Right atrium auricular region (tissue), 2 donors: ENCODE results near the gene CRIM1. TPM values are rescaled to one million over a fixed set of nuclear protein-coding genes. Genes with fewer than 3 reads are reported as not detected.

Experiments used
- DNase-seq: peaks from one replicate; pipeline ENCODE4 v3.0.0-alpha.2; 2019; ENCODE audit warnings: low spot score
- H3K27ac ChIP-seq, 2 donors: fragments of 200-600 bp; sonication (generic); 1 replicate in 1 of 2; 2 replicates in 1 of 2; pipeline ENCODE4 v1.5.1; 2016 to 2019
- H3K27me3 ChIP-seq, 2 donors: fragments of 200-600 bp; sonication (generic); one replicate each; pipeline versions ENCODE4 v1.5.1 to v1.6.0; 2017 to 2019
- H3K36me3 ChIP-seq: fragments of 200-600 bp; sonication (generic); one replicate; pipeline ENCODE4 v1.5.1; 2016
- H3K4me1 ChIP-seq, 2 donors: fragments of 200-600 bp; sonication (generic); one replicate each; pipeline versions ENCODE4 v1.5.1 to v1.6.0; 2017 to 2019
- H3K4me3 ChIP-seq, 2 donors: fragments of 200-600 bp; sonication (generic); 1 replicate in 1 of 2; 2 replicates in 1 of 2; pipeline ENCODE4 v1.5.1; 2017 to 2019; ENCODE audit warnings: mild to moderate bottlenecking in 1 of 2, moderate library complexity in 1 of 2
- H3K9me3 ChIP-seq, 2 donors: fragments of 200-600 bp; sonication (generic); one replicate each; pipeline ENCODE4 v1.5.1; 2019
- CTCF ChIP-seq, 2 donors: fragments of 200-600 bp; sonication (generic); IDR thresholded peaks; one replicate each; pipeline ENCODE4 v1.5.1; 2019; ENCODE audit warnings: antibody characterized with exemption in 2 of 2
- total RNA-seq, 2 donors: library from RNA; depleted of rRNA; stranded (reverse); fragments of >200 nt; gene quantifications; one replicate each; pipeline ENCODE4 v1.1.0, GENCODE V29; 2016

The CRIM1 gene
- total RNA-seq, 2 donors from 2014 or later = 49.1 to 71.3 TPM

GRCh38 chr2:36383726-36384125, 28.1 kb downstream of the CRIM1 start:
- no peak overlapping the region for H3K27ac ChIP-seq
- no peak overlapping the region for H3K4me3 ChIP-seq
- no peak for DNase-seq
- H3K36me3 ChIP-seq = peaks cover 4% of the 10 kb centered on the region
- TF ChIP-seq CTCF (IDR thresholded peaks at IDR 0.05) = no peak
- H3K27me3 ChIP-seq = no peaks in the 10 kb centered on the region
- H3K9me3 ChIP-seq = no peaks in the 10 kb centered on the region
- peaks cover 0 to 21% of the 10 kb centered on the region in 2 donors for H3K4me1 ChIP-seq

GRCh38 chr2:36384454-36384853, 28.9 kb downstream of the CRIM1 start:
- no peak for TF ChIP-seq CTCF (IDR thresholded peaks at IDR 0.05)
- peaks cover 0 to 28% of the 10 kb centered on the region in 2 donors for H3K4me1 ChIP-seq
- DNase-seq = no peak

GRCh38 chr2:36385603-36386002, 30.0 kb downstream of the CRIM1 start:
- Histone ChIP-seq H3K9me3 (no peaks in the 10 kb centered on the region), H3K4me3 (no peak overlapping the region), H3K27me3 (no peaks in the 10 kb centered on the region), H3K4me1 (peaks cover 0 to 29% of the 10 kb centered on the region in 2 donors), H3K27ac (no peak overlapping the region), H3K36me3 (no peaks in the 10 kb centered on the region)
- TF ChIP-seq CTCF (IDR thresholded peaks at IDR 0.05) = no peak
- DNase-seq = no peak

More at GRCh38 chr2:36384454-36384853, 28.9 kb downstream of the CRIM1 start:
- no peak overlapping the region for H3K4me3 ChIP-seq
- H3K27ac ChIP-seq = no peak overlapping the region
- H3K9me3 ChIP-seq = no peaks in the 10 kb centered on the region
- no peaks in the 10 kb centered on the region for H3K27me3 ChIP-seq
- H3K36me3 ChIP-seq = peaks cover 4% of the 10 kb centered on the region

- DNase-seq = no peak
- H3K27me3 ChIP-seq = no peaks in the 10 kb centered on the region
- no peak for TF ChIP-seq CTCF (IDR thresholded peaks at IDR 0.05)
- H3K4me1 ChIP-seq = peaks cover 0 to 18% of the 10 kb centered on the region in 2 donors
- H3K36me3 ChIP-seq = no peaks in the 10 kb centered on the region
- H3K9me3 ChIP-seq = no peaks in the 10 kb centered on the region
- no peak overlapping the region for H3K4me3 ChIP-seq
- no peak overlapping the region for H3K27ac ChIP-seq
Observed at GRCh38 chr2:36387258-36387916, 31.8 kb downstream of the CRIM1 start.

- Histone ChIP-seq H3K36me3 (no peaks in the 10 kb centered on the region), H3K27me3 (no peaks in the 10 kb centered on the region), H3K9me3 (no peaks in the 10 kb centered on the region), H3K4me3 (no peak overlapping the region), H3K4me1 (peaks cover 0 to 18% of the 10 kb centered on the region in 2 donors), H3K27ac (peak overlapping the region in 1 of 2 donors; percentile 0)
- no peak for DNase-seq
- no peak for TF ChIP-seq CTCF (IDR thresholded peaks at IDR 0.05)
Observed at GRCh38 chr2:36388472-36388871, 32.9 kb downstream of the CRIM1 start.

GRCh38 chr2:36389091-36389564, 33.5 kb downstream of the CRIM1 start:
- Histone ChIP-seq H3K27ac (peak overlapping the region in 1 of 2 donors; percentile 20), H3K27me3 (no peaks in the 10 kb centered on the region), H3K4me1 (peaks cover 0 to 18% of the 10 kb centered on the region in 2 donors), H3K9me3 (no peaks in the 10 kb centered on the region), H3K36me3 (no peaks in the 10 kb centered on the region), H3K4me3 (no peak overlapping the region)
- no peak for TF ChIP-seq CTCF (IDR thresholded peaks at IDR 0.05)
- no peak for DNase-seq
